KBM-7 (cell line): ENCODE results near the gene FOXRED2.
A peak's percentile ranks its signal among the peaks of the same experiment; 100 is the strongest.

Experiments
- DNase-seq: peaks from one replicate; pipeline ENCODE4 v3.0.0-alpha.2; 2015
- in situ Hi-C: fragments of 300-500 bp; cut with MboI; formaldehyde crosslinking; loops from 2 replicates; pipeline ENCODE4 v1.14.3; 2020; ENCODE audit warnings: low sequenced_read_pairs, low pct_unique_long_range_greater_than_20kb, mixed read lengths

FOXRED2 gene

GRCh38 chr22:36480941-36481392 is 25.9 kb downstream of the FOXRED2 start:
- DNase-seq: no peak
- in situ Hi-C loops: loop anchor here (25.0 kb wide), 1 partner anchor 294 kb away; no protein-coding TSS in a partner anchor

- in situ Hi-C loops: loop anchor here (25.0 kb wide), 1 partner anchor 292 kb away; no protein-coding TSS in a partner anchor
- DNase-seq: no peak
Observed at GRCh38 chr22:36478966-36479365, 27.9 kb downstream of the FOXRED2 start.

GRCh38 chr22:36475341-36475740 is 31.5 kb downstream of the FOXRED2 start:
- in situ Hi-C loops: loop anchor here (25.0 kb wide), 1 partner anchor 288 kb away; no protein-coding TSS in a partner anchor

GRCh38 chr22:36472689-36473088 is 34.2 kb downstream of the FOXRED2 start:
- in situ Hi-C loops: no loop called here
- DNase-seq: no peak

More at GRCh38 chr22:36475341-36475740, 31.5 kb downstream of the FOXRED2 start:
- no peak for DNase-seq

GRCh38 chr22:36471341-36471821 is 35.5 kb downstream of the FOXRED2 start:
- in situ Hi-C loops: no loop called here

GRCh38 chr22:36470994-36471331 is 35.9 kb downstream of the FOXRED2 start:
- DNase-seq: no peak
- in situ Hi-C loops: no loop called here

More at GRCh38 chr22:36471341-36471821, 35.5 kb downstream of the FOXRED2 start:
- no peak for DNase-seq

GRCh38 chr22:36470162-36470993 is 36.5 kb downstream of the FOXRED2 start:
- in situ Hi-C loops: no loop called here
- DNase-seq: peak; percentile 80

- in situ Hi-C loops: loop anchor here (10.0 kb wide), 1 partner anchor 164 kb away; no protein-coding TSS in a partner anchor
Observed at GRCh38 chr22:36469094-36469710, 37.6 kb downstream of the FOXRED2 start.

GRCh38 chr22:36467946-36468345 is 38.9 kb downstream of the FOXRED2 start:
- peak; percentile 95 for DNase-seq
- in situ Hi-C loops: loop anchor here (10.0 kb wide), 1 partner anchor 163 kb away; no protein-coding TSS in a partner anchor

More at GRCh38 chr22:36469094-36469710, 37.6 kb downstream of the FOXRED2 start:
- DNase-seq: no peak

GRCh38 chr22:36467042-36467810 is 39.6 kb downstream of the FOXRED2 start:
- no peak for DNase-seq
- in situ Hi-C loops: loop anchor here (10.0 kb wide), 1 partner anchor 162 kb away; no protein-coding TSS in a partner anchor

GRCh38 chr22:36466258-36466657 is 40.6 kb downstream of the FOXRED2 start:
- DNase-seq: no peak
- in situ Hi-C loops: loop anchor here (10.0 kb wide), 1 partner anchor 161 kb away; no protein-coding TSS in a partner anchor

GRCh38 chr22:36465232-36466021 is 41.4 kb downstream of the FOXRED2 start:
- in situ Hi-C loops: loop anchor here (10.0 kb wide), 1 partner anchor 161 kb away; no protein-coding TSS in a partner anchor
- DNase-seq: no peak

- DNase-seq: no peak
- in situ Hi-C loops: loop anchor here (10.0 kb wide), 1 partner anchor 160 kb away; no protein-coding TSS in a partner anchor
Observed at GRCh38 chr22:36464715-36465231, 42.1 kb downstream of the FOXRED2 start.

GRCh38 chr22:36463783-36464184 is 43.1 kb downstream of the FOXRED2 start:
- no peak for DNase-seq
- in situ Hi-C loops: loop anchor here (10.0 kb wide), 1 partner anchor 159 kb away; no protein-coding TSS in a partner anchor

GRCh38 chr22:36461665-36462649 is 44.9 kb downstream of the FOXRED2 start:
- in situ Hi-C loops: loop anchor here (10.0 kb wide), 1 partner anchor 157 kb away; no protein-coding TSS in a partner anchor
- DNase-seq: no peak

GRCh38 chr22:36460202-36460601 is 46.6 kb downstream of the FOXRED2 start:
- no peak for DNase-seq
- in situ Hi-C loops: loop anchor here (10.0 kb wide), 1 partner anchor 155 kb away; no protein-coding TSS in a partner anchor
